Neural progenitor cell (in vitro differentiated cells): ENCODE measurements around the gene ADAMTS18. TPM values are rescaled to one million over a fixed set of nuclear protein-coding genes. Genes with fewer than 3 reads are reported as not detected.

ENCODE experiments used
- DNase-seq: peaks from one replicate; pipeline ENCODE4 v3.0.0-alpha.2; 2016; ENCODE audit warnings: low spot score
- H2AFZ ChIP-seq: fragments of 200-600 bp; sonication (generic); replicated peaks from 2 replicates; pipeline ENCODE4 v1.6.1; 2016; ENCODE audit warnings: antibody characterized with exemption
- H3F3A ChIP-seq: fragments of 200-600 bp; sonication (generic); 2 replicates; pipeline ENCODE4 v1.6.1; 2016; ENCODE audit warnings: antibody characterized with exemption, low read depth
- H3K27ac ChIP-seq: fragments of 200-600 bp; sonication (generic); 2 replicates; pipeline ENCODE4 v1.5.1; 2016; ENCODE audit warnings: mild to moderate bottlenecking
- H3K27me3 ChIP-seq: fragments of 200-600 bp; sonication (generic); 2 replicates; pipeline ENCODE4 v1.6.1; 2016; ENCODE audit warnings: mild to moderate bottlenecking, moderate library complexity
- H3K36me3 ChIP-seq: fragments of 200-600 bp; sonication (generic); 2 replicates; pipeline ENCODE4 v1.5.1; 2016
- H3K4me1 ChIP-seq: fragments of 200-600 bp; sonication (generic); 2 replicates; pipeline ENCODE4 v1.6.1; 2016; ENCODE audit warnings: mixed run types
- H3K4me2 ChIP-seq: fragments of 200-600 bp; sonication (generic); 2 replicates; pipeline ENCODE4 v1.6.1; 2016
- H3K4me3 ChIP-seq: fragments of 200-600 bp; sonication (generic); 2 replicates; pipeline ENCODE4 v1.5.1; 2016
- H3K79me2 ChIP-seq: fragments of 200-600 bp; sonication (generic); 2 replicates; pipeline ENCODE4 v1.6.1; 2016; ENCODE audit warnings: low read depth
- H3K9ac ChIP-seq: fragments of 200-600 bp; sonication (generic); 2 replicates; pipeline ENCODE4 v1.6.1; 2016
- H3K9me3 ChIP-seq: fragments of 200-600 bp; sonication (generic); 2 replicates; pipeline ENCODE4 v1.5.1; 2016; ENCODE audit warnings: low read depth
- H4K20me1 ChIP-seq: fragments of 200-600 bp; sonication (generic); 2 replicates; pipeline ENCODE4 v1.6.1; 2016; ENCODE audit warnings: low read depth
- H3K27ac Mint-ChIP-seq: 3 replicates; pipeline ENCODE4 v1.8.0; 2021; ENCODE audit warnings: mixed read lengths
- H3K27me3 Mint-ChIP-seq: 2 replicates; pipeline ENCODE4 v1.8.0; 2022; ENCODE audit warnings: low read depth, mild to moderate bottlenecking, inconsistent platforms, moderate library complexity, mixed read lengths; ENCODE audit not compliant: insufficient read depth
- H3K36me3 Mint-ChIP-seq: 3 replicates; pipeline ENCODE4 v1.8.0; 2021; ENCODE audit warnings: mixed read lengths
- H3K4me1 Mint-ChIP-seq: 3 replicates; pipeline ENCODE4 v1.8.0; 2021; ENCODE audit warnings: mixed read lengths
- H3K4me3 Mint-ChIP-seq: 3 replicates; pipeline ENCODE4 v1.8.0; 2021; ENCODE audit warnings: mild to moderate bottlenecking, moderate library complexity, mixed read lengths
- H3K9me3 Mint-ChIP-seq: 3 replicates; pipeline ENCODE4 v1.8.0; 2020; ENCODE audit warnings: mixed read lengths
- CTCF ChIP-seq: fragments of 200-600 bp; sonication (generic); IDR thresholded peaks from 2 replicates; pipeline ENCODE4 v1.5.1; 2017; ENCODE audit warnings: antibody characterized with exemption, mild to moderate bottlenecking
- EZH2 ChIP-seq: fragments of 200-600 bp; sonication (generic); IDR thresholded peaks from 2 replicates; pipeline ENCODE4 v1.6.1; 2017; ENCODE audit warnings: antibody characterized with exemption, mild to moderate bottlenecking, moderate library complexity
- EZH2phosphoT487 ChIP-seq: fragments of 200-600 bp; sonication (generic); IDR thresholded peaks from 2 replicates; pipeline ENCODE4 v1.6.1; 2017; ENCODE audit warnings: antibody characterized with exemption
- total RNA-seq: library from RNA; depleted of rRNA; stranded (reverse); fragments of >200 nt; gene quantifications from 2 replicates; pipeline ENCODE4 v1.2.3, GENCODE V29; 2015; ENCODE audit warnings: low replicate concordance

Gene ADAMTS18
- total RNA-seq, 1 donor from 2014 or later = 1.9 TPM

GRCh38 chr16:77399066-77399465 lies 35.8 kb downstream of the ADAMTS18 start:
- Histone ChIP-seq H3K9me3 (no peaks in the 10 kb centered on the region), H2AFZ (no peak overlapping the region), H3K27ac (no peak overlapping the region), H3K27me3 (no peaks in the 10 kb centered on the region), H3K9ac (no peak overlapping the region), H3K4me1 (no peaks in the 10 kb centered on the region), H4K20me1 (no peaks in the 10 kb centered on the region), H3K4me2 (no peak overlapping the region), H3F3A (no peaks in the 10 kb centered on the region), H3K36me3 (no peaks in the 10 kb centered on the region), H3K4me3 (no peak overlapping the region), H3K79me2 (no peaks in the 10 kb centered on the region)
- no peak overlapping the region for H3K4me3 Mint-ChIP-seq
- no peak for TF ChIP-seq EZH2
- no peak for TF ChIP-seq CTCF
- TF ChIP-seq EZH2phosphoT487 = no peak
- peaks cover 8% of the 10 kb centered on the region for H3K27me3 Mint-ChIP-seq
- DNase-seq = no peak
- H3K36me3 Mint-ChIP-seq = peaks cover 7% of the 10 kb centered on the region
- H3K27ac Mint-ChIP-seq = no peak overlapping the region
- H3K9me3 Mint-ChIP-seq = peaks cover 2% of the 10 kb centered on the region
- peaks cover 5% of the 10 kb centered on the region for H3K4me1 Mint-ChIP-seq

DNA sequence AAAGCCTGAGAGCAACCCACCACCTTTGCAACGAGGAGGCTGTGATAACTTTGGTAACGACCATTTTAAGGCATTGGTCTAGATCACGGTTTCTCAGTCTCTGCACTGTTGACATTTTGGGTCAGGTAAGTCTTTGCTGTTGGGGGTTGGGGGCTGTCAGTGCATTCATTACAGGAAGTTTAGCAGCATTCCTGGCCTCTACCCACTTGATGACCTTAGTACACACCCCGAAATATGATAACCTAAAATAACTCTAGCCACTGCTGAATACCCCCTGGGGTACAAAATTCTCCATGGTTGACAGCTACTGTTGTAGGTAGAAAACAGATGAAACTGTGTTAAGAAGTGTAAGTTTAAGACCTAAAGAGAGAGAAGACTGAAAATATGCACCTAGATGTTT lies 36.3 kb downstream of the ADAMTS18 start:
- H3K4me1 ChIP-seq = no peaks in the 10 kb centered on the region
- peaks cover 8% of the 10 kb centered on the region for H3K27me3 Mint-ChIP-seq
- no peak overlapping the region for H3K4me3 Mint-ChIP-seq
- no peak overlapping the region for H2AFZ ChIP-seq
- DNase-seq = no peak
- peaks cover 7% of the 10 kb centered on the region for H3K36me3 Mint-ChIP-seq
- no peak overlapping the region for H3K27ac Mint-ChIP-seq
- H3K9me3 ChIP-seq = no peaks in the 10 kb centered on the region
- H3K36me3 ChIP-seq = no peaks in the 10 kb centered on the region
- peaks cover 2% of the 10 kb centered on the region for H3K9me3 Mint-ChIP-seq
- no peaks in the 10 kb centered on the region for H3K79me2 ChIP-seq
- no peaks in the 10 kb centered on the region for H3K27me3 ChIP-seq
- TF ChIP-seq CTCF (no peak), EZH2 (no peak), EZH2phosphoT487 (no peak)
- H3F3A ChIP-seq = no peaks in the 10 kb centered on the region
- H4K20me1 ChIP-seq = no peaks in the 10 kb centered on the region
- no peak overlapping the region for H3K4me3 ChIP-seq
- H3K4me1 Mint-ChIP-seq = peaks cover 3% of the 10 kb centered on the region
- H3K4me2 ChIP-seq = no peak overlapping the region
- H3K27ac ChIP-seq = no peak overlapping the region
- no peak overlapping the region for H3K9ac ChIP-seq

DNA sequence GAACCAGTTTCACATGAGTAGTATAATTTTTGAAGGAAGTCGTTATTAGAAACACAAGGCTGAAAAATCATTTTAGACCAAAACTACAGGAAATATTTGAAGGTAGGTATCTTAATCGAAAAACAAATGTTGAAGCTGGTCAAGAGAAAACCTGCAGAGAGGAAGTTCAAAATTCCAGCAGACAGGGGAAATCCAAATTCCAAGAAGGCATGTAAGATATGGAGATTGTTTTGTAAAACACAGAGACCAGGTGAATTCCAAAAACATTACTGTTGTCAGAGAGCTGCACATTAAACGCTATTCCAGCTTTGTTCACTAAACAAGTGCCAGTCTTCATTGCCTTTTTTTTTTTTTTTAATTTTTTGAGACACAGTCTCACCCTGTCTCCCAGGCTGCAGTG lies 38.4 kb downstream of the ADAMTS18 start:
- H3K27me3 ChIP-seq = no peaks in the 10 kb centered on the region
- Mint-ChIP-seq H3K27me3 (peaks cover 4% of the 10 kb centered on the region), H3K4me1 (peaks cover 2% of the 10 kb centered on the region), H3K9me3 (peaks cover 2% of the 10 kb centered on the region), H3K36me3 (peaks cover 12% of the 10 kb centered on the region), H3K4me3 (no peak overlapping the region), H3K27ac (no peak overlapping the region)
- no peaks in the 10 kb centered on the region for H3F3A ChIP-seq
- H3K27ac ChIP-seq = no peak overlapping the region
- no peak overlapping the region for H3K9ac ChIP-seq
- H3K4me1 ChIP-seq = no peaks in the 10 kb centered on the region
- DNase-seq = no peak
- H3K9me3 ChIP-seq = no peaks in the 10 kb centered on the region
- H2AFZ ChIP-seq = no peak overlapping the region
- H4K20me1 ChIP-seq = no peaks in the 10 kb centered on the region
- no peak for TF ChIP-seq CTCF
- TF ChIP-seq EZH2 = no peak
- TF ChIP-seq EZH2phosphoT487 = no peak
- H3K79me2 ChIP-seq = no peaks in the 10 kb centered on the region
- H3K36me3 ChIP-seq = no peaks in the 10 kb centered on the region
- H3K4me3 ChIP-seq = no peak overlapping the region
- no peak overlapping the region for H3K4me2 ChIP-seq

DNA sequence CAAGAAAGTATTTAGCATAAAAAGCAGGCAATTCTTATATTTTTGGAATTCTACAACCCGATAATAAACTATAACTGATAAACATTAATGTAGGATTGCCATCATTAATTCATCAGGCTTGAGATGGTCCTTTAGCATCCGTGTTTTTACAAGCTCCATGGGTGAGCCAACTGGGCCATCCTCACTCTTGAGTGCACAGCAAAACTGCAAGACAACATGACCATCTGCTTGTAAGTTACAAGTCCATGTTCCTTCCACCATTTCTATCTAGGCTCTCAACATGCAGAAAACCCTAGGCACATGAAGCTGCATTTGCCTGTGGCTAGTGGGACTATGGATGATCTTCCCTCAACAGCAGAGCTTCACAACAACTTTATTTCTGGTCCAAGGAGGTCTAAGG lies 40.1 kb downstream of the ADAMTS18 start:
- Mint-ChIP-seq H3K27ac (no peak overlapping the region), H3K4me1 (peaks cover 2% of the 10 kb centered on the region), H3K36me3 (peaks cover 4% of the 10 kb centered on the region), H3K4me3 (no peak overlapping the region), H3K27me3 (peaks cover 3% of the 10 kb centered on the region), H3K9me3 (no peaks in the 10 kb centered on the region)
- H3K4me2 ChIP-seq = no peak overlapping the region
- H3K9me3 ChIP-seq = no peaks in the 10 kb centered on the region
- H3K27ac ChIP-seq = no peak overlapping the region
- no peaks in the 10 kb centered on the region for H3K79me2 ChIP-seq
- no peak overlapping the region for H3K4me3 ChIP-seq
- TF ChIP-seq CTCF (no peak), EZH2 (no peak), EZH2phosphoT487 (no peak)
- no peaks in the 10 kb centered on the region for H3K27me3 ChIP-seq
- no peaks in the 10 kb centered on the region for H3F3A ChIP-seq
- H3K9ac ChIP-seq = no peak overlapping the region
- H3K4me1 ChIP-seq = no peaks in the 10 kb centered on the region
- H3K36me3 ChIP-seq = no peaks in the 10 kb centered on the region
- H4K20me1 ChIP-seq = no peaks in the 10 kb centered on the region
- H2AFZ ChIP-seq = no peak overlapping the region
- no peak for DNase-seq
